AG09319 (cell line): ENCODE data around the gene NME2.
"Not testable (repeated sequence)": the region's sequence is repeated elsewhere in the genome, so short reads cannot be mapped to it uniquely, and the experiment has no call there.

Experiments used
- DNase-seq: peaks from one replicate; pipeline ENCODE4 v3.0.0-alpha.2; 2010; ENCODE audit warnings: low read depth; ENCODE audit errors: extremely low read depth
- TF ChIP-seq, protein P1 (sequence below): IDR thresholded peaks from 2 replicates; pipeline ENCODE4 v1.5.1; 2011; ENCODE audit warnings: low read depth, mild to moderate bottlenecking, inconsistent platforms, low read length, moderate library complexity

Gene NME2

GRCh38 chr17:51121620-51122472 lies 44.4 kb upstream of the NME2 start:
- TF ChIP-seq, protein P1, sequence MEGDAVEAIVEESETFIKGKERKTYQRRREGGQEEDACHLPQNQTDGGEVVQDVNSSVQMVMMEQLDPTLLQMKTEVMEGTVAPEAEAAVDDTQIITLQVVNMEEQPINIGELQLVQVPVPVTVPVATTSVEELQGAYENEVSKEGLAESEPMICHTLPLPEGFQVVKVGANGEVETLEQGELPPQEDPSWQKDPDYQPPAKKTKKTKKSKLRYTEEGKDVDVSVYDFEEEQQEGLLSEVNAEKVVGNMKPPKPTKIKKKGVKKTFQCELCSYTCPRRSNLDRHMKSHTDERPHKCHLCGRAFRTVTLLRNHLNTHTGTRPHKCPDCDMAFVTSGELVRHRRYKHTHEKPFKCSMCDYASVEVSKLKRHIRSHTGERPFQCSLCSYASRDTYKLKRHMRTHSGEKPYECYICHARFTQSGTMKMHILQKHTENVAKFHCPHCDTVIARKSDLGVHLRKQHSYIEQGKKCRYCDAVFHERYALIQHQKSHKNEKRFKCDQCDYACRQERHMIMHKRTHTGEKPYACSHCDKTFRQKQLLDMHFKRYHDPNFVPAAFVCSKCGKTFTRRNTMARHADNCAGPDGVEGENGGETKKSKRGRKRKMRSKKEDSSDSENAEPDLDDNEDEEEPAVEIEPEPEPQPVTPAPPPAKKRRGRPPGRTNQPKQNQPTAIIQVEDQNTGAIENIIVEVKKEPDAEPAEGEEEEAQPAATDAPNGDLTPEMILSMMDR: no peak

GRCh38 chr17:51122473-51123115 lies 43.6 kb upstream of the NME2 start:
- DNase-seq: not testable (repeated sequence)

More at GRCh38 chr17:51121620-51122472, 44.4 kb upstream of the NME2 start:
- DNase-seq: peak; percentile 64

DNA sequence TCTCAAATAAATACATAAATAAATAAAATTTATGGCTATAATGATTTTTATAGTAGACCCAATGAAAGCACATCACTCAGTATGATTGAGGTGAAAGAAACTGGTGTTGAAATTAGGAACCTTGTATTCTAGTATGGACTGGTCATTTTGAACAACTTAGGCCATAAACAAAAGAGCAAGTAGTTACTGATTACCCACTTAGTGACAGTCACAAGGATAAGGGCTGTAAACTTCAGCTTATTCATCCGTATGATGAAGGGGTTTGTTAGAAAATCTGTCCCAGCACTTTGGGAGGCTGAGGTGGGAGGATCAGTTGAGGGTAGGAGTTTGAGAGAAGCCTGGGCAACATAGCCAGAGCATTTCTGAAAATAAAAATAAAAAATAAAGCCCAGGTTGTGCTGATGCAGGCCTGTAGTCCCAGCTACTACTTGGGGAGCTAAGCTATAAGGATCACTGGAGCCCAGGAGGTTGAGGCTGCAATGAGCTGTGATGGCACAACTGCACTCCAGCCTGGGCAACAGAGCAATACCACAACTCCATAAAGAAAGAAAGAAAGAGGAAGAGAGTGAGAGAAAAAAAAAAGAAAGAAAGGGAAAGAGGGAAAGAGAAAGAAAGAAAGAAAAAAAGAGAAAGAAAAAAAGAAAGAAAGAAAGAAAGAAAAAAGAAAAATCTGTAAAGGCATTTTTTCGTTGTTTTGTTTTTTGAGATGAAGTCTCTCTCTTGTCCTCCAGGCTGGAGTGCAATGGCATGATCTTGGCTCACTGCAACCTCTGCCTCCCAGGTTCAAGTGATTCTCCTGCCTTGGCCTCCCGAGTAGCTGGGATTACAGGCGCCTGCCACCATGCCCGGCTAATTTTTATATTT lies 41.3 kb upstream of the NME2 start:
- TF ChIP-seq, protein P1: no peak
- DNase-seq: no peak

- DNase-seq: no peak
- TF ChIP-seq, protein P1: no peak
These were observed 38.1 kb upstream of the NME2 start for GRCh38 chr17:51128076-51128475.

DNA sequence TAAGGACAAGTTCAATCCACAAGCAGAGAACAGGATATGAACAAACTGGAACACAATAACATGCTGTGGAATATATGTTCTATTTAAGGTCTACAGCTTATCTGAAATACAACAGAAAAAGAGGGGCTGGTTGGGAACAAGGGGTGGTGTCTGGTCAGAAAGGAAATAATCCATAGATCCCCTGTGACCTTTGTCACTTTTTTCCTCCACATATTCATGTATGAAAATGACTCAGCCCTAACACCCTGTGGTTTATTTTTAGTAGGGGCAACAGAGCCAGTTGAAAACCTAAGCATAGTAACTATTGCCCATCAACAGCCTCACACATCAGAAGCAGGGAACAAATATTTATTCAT lies 33.3 kb upstream of the NME2 start:
- DNase-seq: no peak
- TF ChIP-seq, protein P1: no peak

- no peak for DNase-seq
- TF ChIP-seq, protein P1: no peak
These were observed 32.8 kb upstream of the NME2 start for GRCh38 chr17:51133365-51133764.

DNA sequence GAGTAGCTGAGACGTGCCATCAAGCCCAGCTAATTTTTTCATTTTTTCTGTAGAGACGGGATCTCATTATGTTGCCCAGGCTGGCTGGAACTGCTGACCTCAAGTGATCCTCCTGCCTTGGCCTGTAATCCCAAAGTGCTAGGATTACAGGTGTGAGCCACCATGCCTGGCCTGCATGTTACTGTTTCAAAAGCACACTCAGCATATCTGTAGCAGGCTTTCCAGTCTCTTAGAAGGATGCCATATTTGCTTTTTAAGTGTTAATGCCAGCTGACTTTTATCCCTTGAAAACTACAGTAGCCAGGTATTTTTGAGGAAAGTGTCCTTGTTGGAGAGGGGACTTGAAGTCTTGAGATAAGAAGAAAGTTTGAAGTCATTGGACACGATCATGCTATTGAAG lies 30.3 kb upstream of the NME2 start:
- TF ChIP-seq, protein P1: no peak
- no peak for DNase-seq
